NT2/D1 (cell line): ENCODE data around the gene HUNK.

Experiments
- SUZ12 ChIP-seq: IDR thresholded peaks from 2 replicates; pipeline ENCODE4 v1.6.1; 2011; ENCODE audit not compliant: insufficient read length, insufficient read depth; ENCODE audit errors: extremely low read depth
- YY1 ChIP-seq: IDR thresholded peaks from 2 replicates; pipeline ENCODE4 v1.6.1; 2011; ENCODE audit not compliant: insufficient read length, insufficient read depth
- ZNF274 ChIP-seq: IDR thresholded peaks from 2 replicates; pipeline ENCODE4 v1.6.1; 2011; ENCODE audit warnings: mild to moderate bottlenecking, low read depth, low read length

DNA sequence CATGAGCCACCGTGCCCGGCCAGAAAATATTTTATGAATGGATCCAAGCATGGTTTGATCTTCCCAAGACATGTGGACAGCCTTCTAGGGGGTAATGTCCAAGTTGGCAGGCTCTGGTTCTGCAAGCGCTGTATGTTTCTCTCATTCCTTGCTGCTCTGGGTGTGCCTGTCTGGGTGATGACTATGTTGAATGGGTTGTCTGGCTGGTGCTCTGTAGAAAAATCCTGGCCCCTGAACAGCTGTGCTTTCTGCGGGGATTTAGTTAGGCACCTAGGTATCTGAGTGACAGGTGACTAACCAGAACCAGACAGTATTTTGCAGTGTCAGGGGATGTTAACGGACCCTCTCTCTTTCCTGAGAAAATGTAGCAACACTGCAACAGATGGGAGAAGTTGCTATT is 14.1 kb downstream of the HUNK start:
- no peak for TF ChIP-seq ZNF274
- TF ChIP-seq YY1: no peak
- TF ChIP-seq SUZ12: no peak
